Gastrocnemius medialis (tissue), 4 donors: ENCODE data around the gene ZNF738. TPM values are rescaled to one million over a fixed set of nuclear protein-coding genes. Genes with fewer than 3 reads are reported as not detected.
A peak's percentile ranks its signal among the peaks of the same experiment; 100 is the strongest.
"Not testable (repeated sequence)": the region's sequence is repeated elsewhere in the genome, so short reads cannot be mapped to it uniquely, and the experiment has no call there.

Experiments used
- ATAC-seq, 2 donors: fragments of 150-250 bp; one replicate each; pipeline ENCODE4 v1.9.1; 2016
- DNase-seq, 2 donors: peaks; one replicate each; pipeline ENCODE4 v3.0.0-alpha.2; 2019
- H3K27ac ChIP-seq, 4 donors: fragments of 200-600 bp; sonication (generic); 1 replicate in 1 of 4; 2 replicates in 3 of 4; pipeline ENCODE4 v1.5.1; 2016 to 2018; ENCODE audit warnings: mild to moderate bottlenecking in 2 of 4, moderate library complexity in 1 of 4
- H3K27me3 ChIP-seq, 3 donors: fragments of 200-600 bp; sonication (generic) in 2 of 3; 1 replicate in 1 of 3; 2 replicates in 2 of 3; pipeline versions ENCODE4 v1.5.1 to v1.6.0; 2016 to 2019; ENCODE audit warnings: mild to moderate bottlenecking in 1 of 3, moderate library complexity in 1 of 3
- H3K36me3 ChIP-seq, 2 donors: fragments of 200-600 bp; sonication (generic) in 1 of 2; one replicate each; pipeline ENCODE4 v1.5.1; 2017 to 2018
- H3K4me1 ChIP-seq, 2 donors: fragments of 200-600 bp; sonication (generic) in 1 of 2; one replicate each; pipeline ENCODE4 v1.5.1; 2016 to 2017; ENCODE audit warnings: mild to moderate bottlenecking in 2 of 2
- H3K4me3 ChIP-seq, 4 donors: fragments of 200-600 bp; sonication (generic) in 3 of 4; 1 replicate in 1 of 4; 2 replicates in 3 of 4; pipeline ENCODE4 v1.5.1; 2016 to 2019; ENCODE audit warnings: mild to moderate bottlenecking in 2 of 4
- H3K9me3 ChIP-seq, 3 donors: fragments of 200-600 bp; sonication (generic) in 2 of 3; 1 replicate in 1 of 3; 2 replicates in 2 of 3; pipeline ENCODE4 v1.5.1; 2016 to 2019
- CTCF ChIP-seq, 5 experiments: fragments of 450-650 bp in 3 of 5; fragments of 200-600 bp in 2 of 5; sonication (generic) in 2 of 5; IDR thresholded peaks in 4 of 5; conservative IDR thresholded peaks in 1 of 5; 1 replicate in 4 of 5; 2 replicates in 1 of 5; pipeline ENCODE4 v1.5.1; 2016 to 2019; ENCODE audit warnings: antibody characterized with exemption in 5 of 5, mild to moderate bottlenecking in 3 of 5, moderate library complexity in 3 of 5
- POLR2A ChIP-seq, 2 donors: fragments of 450-650 bp; IDR thresholded peaks; one replicate each; pipeline ENCODE4 v1.6.1; 2017; ENCODE audit warnings: antibody characterized with exemption in 2 of 2, mild to moderate bottlenecking in 2 of 2, moderate library complexity in 2 of 2
- in situ Hi-C, 4 donors: fragments of 200-750 bp; cut with MboI; loops; one replicate each; pipeline versions ENCODE4 v1.15.0 to v1.8.0; 2017; ENCODE audit warnings: low sequenced_read_pairs in 4 of 4
- intact Hi-C: fragments of 100-400 bp; cut with DNase I; formaldehyde crosslinking; loops from one replicate; pipeline ENCODE4 v1.15.1; 2023; ENCODE audit warnings: low total_unique reads
- total RNA-seq, 4 donors: library from RNA; depleted of rRNA; stranded (reverse); fragments of >200 nt; gene quantifications; one replicate each; pipeline versions ENCODE4 v1.1.0 to v1.2.3, GENCODE V29; 2016

The ZNF738 gene
- total RNA-seq, 4 donors from 2014 or later: 0.85 to 0.97 TPM; not detected in 2

- peak within 1 kb of the TSS; percentile 91 to 95 (median 93) for H3K27ac ChIP-seq
- peaks cover 3 to 14% of the 10 kb centered on the region in 2 donors for H3K4me1 ChIP-seq
- ATAC-seq (peak; percentile 100), DNase-seq (peak; percentile 78 to 87)
- H3K4me3 ChIP-seq: peak within 1 kb of the TSS; percentile 73 to 88 (median 83)
- intact Hi-C loops (loop anchor here (1.0 to 2.0 kb wide), 3 partner anchors 30 to 176 kb away; partner anchors contain the start of genes ZNF429, ZNF493 and ZNF738), in situ Hi-C loops (no loop called here)
- H3K36me3 ChIP-seq: peaks cover 0 to 13% of the 10 kb centered on the region in 2 donors
- H3K9me3 ChIP-seq: no peaks in the 10 kb centered on the region
- TF ChIP-seq CTCF (IDR thresholded peaks at IDR 0.05 in 4 of 5, conservative IDR thresholded peaks at IDR 0.05 in 1 of 5) (no peak), POLR2A (IDR thresholded peaks at IDR 0.05) (peak; percentile 70 to 71)
- H3K27me3 ChIP-seq: no peaks in the 10 kb centered on the region
Measured at GRCh38 chr19:21328885-21329605, 29.8 kb upstream of the ZNF738 start, which contains the start of gene ZNF708. TSS of gene ZNF708 (minus strand) at chr19:21329410. CDS start at chr19:21329212, 198 bp downstream.

- intact Hi-C loops: no loop called here
- TF ChIP-seq CTCF (IDR thresholded peaks at IDR 0.05 in 4 of 5, conservative IDR thresholded peaks at IDR 0.05 in 1 of 5): no peak
- no peak for TF ChIP-seq POLR2A (IDR thresholded peaks at IDR 0.05)
- peaks cover 0 to 3% (median 0%) of the 10 kb centered on the region in 3 donors for H3K9me3 ChIP-seq
- no peaks in the 10 kb centered on the region for H3K4me1 ChIP-seq
- ATAC-seq (no peak), DNase-seq (no peak)
- no peak overlapping the region for H3K27ac ChIP-seq
- no peak overlapping the region for H3K4me3 ChIP-seq
- H3K27me3 ChIP-seq: no peaks in the 10 kb centered on the region
- in situ Hi-C loops: no loop called here
- H3K36me3 ChIP-seq: no peaks in the 10 kb centered on the region
Measured at GRCh38 chr19:21335721-21336120, 23.1 kb upstream of the ZNF738 start.

- H3K27me3 ChIP-seq, ATAC-seq, intact Hi-C loops, in situ Hi-C loops, H3K4me3 ChIP-seq, H3K9me3 ChIP-seq, DNase-seq, H3K4me1 ChIP-seq, H3K36me3 ChIP-seq, H3K27ac ChIP-seq: not testable (repeated sequence)
Measured at GRCh38 chr19:21344841-21345240, 14.0 kb upstream of the ZNF738 start.

- no peaks in the 10 kb centered on the region for H3K36me3 ChIP-seq
- H3K9me3 ChIP-seq: no peaks in the 10 kb centered on the region
- H3K27ac ChIP-seq: no peak overlapping the region
- TF ChIP-seq POLR2A (IDR thresholded peaks at IDR 0.05) (no peak), CTCF (IDR thresholded peaks at IDR 0.05 in 4 of 5, conservative IDR thresholded peaks at IDR 0.05 in 1 of 5) (no peak)
- ATAC-seq: no peak
- no peak overlapping the region for H3K4me3 ChIP-seq
- DNase-seq: no peak
- intact Hi-C loops: no loop called here
- no peaks in the 10 kb centered on the region for H3K4me1 ChIP-seq
- H3K27me3 ChIP-seq: no peaks in the 10 kb centered on the region
- in situ Hi-C loops: no loop called here
Measured at GRCh38 chr19:21352830-21353229, 6.0 kb upstream of the ZNF738 start.

GRCh38 chr19:21362291-21362690 is 3.5 kb downstream of the ZNF738 start:
- Histone ChIP-seq H3K4me3 (no peak overlapping the region), H3K27ac (no peak overlapping the region), H3K9me3 (no peaks in the 10 kb centered on the region), H3K36me3 (no peaks in the 10 kb centered on the region), H3K27me3 (no peaks in the 10 kb centered on the region), H3K4me1 (peaks cover 0 to 4% of the 10 kb centered on the region in 2 donors)
- no peak for TF ChIP-seq POLR2A (IDR thresholded peaks at IDR 0.05)
- TF ChIP-seq CTCF (IDR thresholded peaks at IDR 0.05 in 4 of 5, conservative IDR thresholded peaks at IDR 0.05 in 1 of 5): no peak
- in situ Hi-C loops (no loop called here), intact Hi-C loops (no loop called here)
- ATAC-seq (no peak), DNase-seq (no peak)
